ENCODE results near the gene INSR. TPM values are rescaled to one million over a fixed set of nuclear protein-coding genes. Genes with fewer than 3 reads are reported as not detected.

INSR gene
- total and polyA plus RNA-seq, 10 of the 15 experiments (the other 5 are each of a cell fraction or from before 2014, with no cell fraction given) = 4.2 to 34.9 (median 13.6) TPM

DNA sequence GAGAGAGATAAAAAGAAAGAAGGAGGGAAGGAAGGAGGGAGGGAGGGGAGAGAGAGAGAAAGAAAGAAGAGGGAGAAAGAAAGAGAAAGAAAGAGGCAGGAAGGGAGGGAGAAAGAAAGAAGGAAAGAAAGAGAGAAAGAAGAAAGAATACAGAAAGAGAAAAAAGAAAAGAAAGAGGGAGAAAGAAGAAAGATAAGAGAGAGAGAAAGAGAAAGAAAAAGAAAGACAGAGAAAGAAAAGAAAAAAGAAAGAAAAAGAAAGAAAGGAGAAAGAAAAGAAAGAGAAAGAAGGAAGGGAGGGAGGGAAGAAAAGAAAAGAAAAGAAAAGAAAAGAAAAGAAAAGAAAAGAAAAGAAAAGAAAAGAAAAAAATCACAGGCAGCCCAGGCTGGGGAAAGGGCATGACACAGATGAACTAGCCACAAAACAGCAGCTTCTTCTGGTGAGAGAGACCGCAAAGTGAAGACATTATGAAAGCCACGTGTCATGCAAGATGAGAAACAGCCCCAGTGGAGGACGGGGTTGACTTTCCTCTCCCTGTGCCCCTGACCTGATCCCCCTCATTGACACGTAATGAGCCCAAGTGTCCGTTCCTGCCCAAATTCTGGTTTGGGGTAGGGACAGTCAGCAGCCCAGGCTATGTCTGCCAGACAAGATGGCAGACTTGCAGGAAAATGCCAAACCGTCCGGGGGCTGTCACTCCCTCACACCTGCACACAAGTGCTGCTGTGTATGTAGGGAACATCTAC lies 102.1 kb downstream of the INSR start (continued):
- TF ChIP-seq, protein P1, sequence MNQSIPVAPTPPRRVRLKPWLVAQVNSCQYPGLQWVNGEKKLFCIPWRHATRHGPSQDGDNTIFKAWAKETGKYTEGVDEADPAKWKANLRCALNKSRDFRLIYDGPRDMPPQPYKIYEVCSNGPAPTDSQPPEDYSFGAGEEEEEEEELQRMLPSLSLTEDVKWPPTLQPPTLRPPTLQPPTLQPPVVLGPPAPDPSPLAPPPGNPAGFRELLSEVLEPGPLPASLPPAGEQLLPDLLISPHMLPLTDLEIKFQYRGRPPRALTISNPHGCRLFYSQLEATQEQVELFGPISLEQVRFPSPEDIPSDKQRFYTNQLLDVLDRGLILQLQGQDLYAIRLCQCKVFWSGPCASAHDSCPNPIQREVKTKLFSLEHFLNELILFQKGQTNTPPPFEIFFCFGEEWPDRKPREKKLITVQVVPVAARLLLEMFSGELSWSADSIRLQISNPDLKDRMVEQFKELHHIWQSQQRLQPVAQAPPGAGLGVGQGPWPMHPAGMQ (IDR thresholded peaks at IDR 0.05; ENCODE audit: borderline replicate concordance) = peak; percentile 61; the same call in 1 of the 2 replicates
- TF ChIP-seq RUNX3 (IDR thresholded peaks at IDR 0.05; ENCODE audit: low read length) (peak; percentile 99), RAD51 (IDR thresholded peaks at IDR 0.05) (peak; percentile 84), CREM (IDR thresholded peaks at IDR 0.05; ENCODE audit: low read depth) (peak; percentile 71; the same call in 1 of the 2 replicates), EP300 (IDR thresholded peaks at IDR 0.05; ENCODE audit: borderline replicate concordance in 1 of 2, control insufficient read depth in 1 of 2, low read depth in 2 of 2, low read length in 2 of 2) (peak; percentile 70 to 71; a peak in 3 of 4 replicates), MTA3 (IDR thresholded peaks at IDR 0.05; ENCODE audit: borderline replicate concordance, low read length) (peak; percentile 65; the same call in 1 of the 2 replicates), NFIC (IDR thresholded peaks at IDR 0.05; ENCODE audit: low read depth, low read length) (peak; percentile 80; the same call in 1 of the 2 replicates), ESRRA (IDR thresholded peaks at IDR 0.05; ENCODE audit: low read length) (peak; percentile 73; the same call in 1 of the 2 replicates), PAX5 (IDR thresholded peaks at IDR 0.05; ENCODE audit: borderline replicate concordance, low read depth, low read length) (peak; percentile 74; the same call in 1 of the 2 replicates), NR2F1 (conservative IDR thresholded peaks at IDR 0.05) (peak; percentile 80), SREBF2 (IDR thresholded peaks at IDR 0.05; ENCODE audit: low read length) (no peak), ETV6 (conservative IDR thresholded peaks at IDR 0.05 in 1 of 2, IDR thresholded peaks at IDR 0.05 in 1 of 2; ENCODE audit: borderline replicate concordance in 1 of 2, low read depth in 1 of 2) (peak in 1 of 2 experiments; percentile 54; a peak in 1 of 4 replicates), TCF3 (IDR thresholded peaks at IDR 0.05; ENCODE audit: borderline replicate concordance, insufficient read depth, low read depth, low read length) (0 out of 2 replicates have a peak, but pooled peaks have one; percentile 41), TBL1XR1 (IDR thresholded peaks at IDR 0.05; ENCODE audit: low read depth, low read length) (peak; percentile 70; the same call in 1 of the 2 replicates), BHLHE40 (IDR thresholded peaks at IDR 0.05; ENCODE audit: borderline replicate concordance in 1 of 2, low read depth in 2 of 2, low read length in 1 of 2) (peak; percentile 84 to 87), BCL11A (IDR thresholded peaks at IDR 0.05; ENCODE audit: low read depth, low read length) (peak; percentile 13; the same call in 1 of the 2 replicates)
- TF ChIP-seq, protein P2, sequence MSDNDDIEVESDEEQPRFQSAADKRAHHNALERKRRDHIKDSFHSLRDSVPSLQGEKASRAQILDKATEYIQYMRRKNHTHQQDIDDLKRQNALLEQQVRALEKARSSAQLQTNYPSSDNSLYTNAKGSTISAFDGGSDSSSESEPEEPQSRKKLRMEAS (IDR thresholded peaks at IDR 0.05; ENCODE audit: low read depth, low read length) = peak; percentile 67
- TF ChIP-seq, protein P3, sequence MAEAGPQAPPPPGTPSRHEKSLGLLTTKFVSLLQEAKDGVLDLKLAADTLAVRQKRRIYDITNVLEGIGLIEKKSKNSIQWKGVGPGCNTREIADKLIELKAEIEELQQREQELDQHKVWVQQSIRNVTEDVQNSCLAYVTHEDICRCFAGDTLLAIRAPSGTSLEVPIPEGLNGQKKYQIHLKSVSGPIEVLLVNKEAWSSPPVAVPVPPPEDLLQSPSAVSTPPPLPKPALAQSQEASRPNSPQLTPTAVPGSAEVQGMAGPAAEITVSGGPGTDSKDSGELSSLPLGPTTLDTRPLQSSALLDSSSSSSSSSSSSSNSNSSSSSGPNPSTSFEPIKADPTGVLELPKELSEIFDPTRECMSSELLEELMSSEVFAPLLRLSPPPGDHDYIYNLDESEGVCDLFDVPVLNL (IDR thresholded peaks at IDR 0.05; ENCODE audit: low read depth, low read length) = no peak
- TF ChIP-seq, protein P4, sequence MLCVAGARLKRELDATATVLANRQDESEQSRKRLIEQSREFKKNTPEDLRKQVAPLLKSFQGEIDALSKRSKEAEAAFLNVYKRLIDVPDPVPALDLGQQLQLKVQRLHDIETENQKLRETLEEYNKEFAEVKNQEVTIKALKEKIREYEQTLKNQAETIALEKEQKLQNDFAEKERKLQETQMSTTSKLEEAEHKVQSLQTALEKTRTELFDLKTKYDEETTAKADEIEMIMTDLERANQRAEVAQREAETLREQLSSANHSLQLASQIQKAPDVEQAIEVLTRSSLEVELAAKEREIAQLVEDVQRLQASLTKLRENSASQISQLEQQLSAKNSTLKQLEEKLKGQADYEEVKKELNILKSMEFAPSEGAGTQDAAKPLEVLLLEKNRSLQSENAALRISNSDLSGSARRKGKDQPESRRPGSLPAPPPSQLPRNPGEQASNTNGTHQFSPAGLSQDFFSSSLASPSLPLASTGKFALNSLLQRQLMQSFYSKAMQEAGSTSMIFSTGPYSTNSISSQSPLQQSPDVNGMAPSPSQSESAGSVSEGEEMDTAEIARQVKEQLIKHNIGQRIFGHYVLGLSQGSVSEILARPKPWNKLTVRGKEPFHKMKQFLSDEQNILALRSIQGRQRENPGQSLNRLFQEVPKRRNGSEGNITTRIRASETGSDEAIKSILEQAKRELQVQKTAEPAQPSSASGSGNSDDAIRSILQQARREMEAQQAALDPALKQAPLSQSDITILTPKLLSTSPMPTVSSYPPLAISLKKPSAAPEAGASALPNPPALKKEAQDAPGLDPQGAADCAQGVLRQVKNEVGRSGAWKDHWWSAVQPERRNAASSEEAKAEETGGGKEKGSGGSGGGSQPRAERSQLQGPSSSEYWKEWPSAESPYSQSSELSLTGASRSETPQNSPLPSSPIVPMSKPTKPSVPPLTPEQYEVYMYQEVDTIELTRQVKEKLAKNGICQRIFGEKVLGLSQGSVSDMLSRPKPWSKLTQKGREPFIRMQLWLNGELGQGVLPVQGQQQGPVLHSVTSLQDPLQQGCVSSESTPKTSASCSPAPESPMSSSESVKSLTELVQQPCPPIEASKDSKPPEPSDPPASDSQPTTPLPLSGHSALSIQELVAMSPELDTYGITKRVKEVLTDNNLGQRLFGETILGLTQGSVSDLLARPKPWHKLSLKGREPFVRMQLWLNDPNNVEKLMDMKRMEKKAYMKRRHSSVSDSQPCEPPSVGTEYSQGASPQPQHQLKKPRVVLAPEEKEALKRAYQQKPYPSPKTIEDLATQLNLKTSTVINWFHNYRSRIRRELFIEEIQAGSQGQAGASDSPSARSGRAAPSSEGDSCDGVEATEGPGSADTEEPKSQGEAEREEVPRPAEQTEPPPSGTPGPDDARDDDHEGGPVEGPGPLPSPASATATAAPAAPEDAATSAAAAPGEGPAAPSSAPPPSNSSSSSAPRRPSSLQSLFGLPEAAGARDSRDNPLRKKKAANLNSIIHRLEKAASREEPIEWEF (IDR thresholded peaks at IDR 0.05; ENCODE audit: insufficient replicate concordance, low read depth, low read length) = peak; percentile 42

Data from GM12878 (cell line).